KMS-11 (cell line): ENCODE results near the gene BCAS1.

ENCODE experiments used
- H2AFZ ChIP-seq: fragments of 200-600 bp; sonication (generic); 2 replicates; pipeline ENCODE4 v1.6.1; 2016; ENCODE audit warnings: antibody characterized with exemption, mixed run types, low read depth
- H3K27ac ChIP-seq: fragments of 200-600 bp; sonication (generic); 2 replicates; pipeline ENCODE4 v1.6.1; 2016; ENCODE audit warnings: mild to moderate bottlenecking, mixed run types
- H3K27me3 ChIP-seq: fragments of 200-600 bp; sonication (generic); 2 replicates; pipeline ENCODE4 v1.6.1; 2017; ENCODE audit warnings: mild to moderate bottlenecking, low read depth, mixed run types, moderate library complexity; ENCODE audit not compliant: insufficient read depth
- H3K36me3 ChIP-seq: fragments of 200-600 bp; sonication (generic); 2 replicates; pipeline ENCODE4 v1.6.1; 2017; ENCODE audit warnings: mild to moderate bottlenecking, mixed run types; ENCODE audit not compliant: insufficient read depth
- H3K4me1 ChIP-seq: fragments of 200-600 bp; sonication (generic); 2 replicates; pipeline ENCODE4 v1.6.1; 2016; ENCODE audit warnings: mild to moderate bottlenecking, low read depth, mixed run types; ENCODE audit not compliant: poor library complexity, severe bottlenecking
- H3K4me2 ChIP-seq: fragments of 200-600 bp; sonication (generic); 2 replicates; pipeline ENCODE4 v1.7.0; 2016; ENCODE audit warnings: mild to moderate bottlenecking, mixed run types
- H3K4me3 ChIP-seq: fragments of 200-600 bp; sonication (generic); IDR thresholded peaks from 2 replicates; pipeline ENCODE4 v1.6.1; 2017; ENCODE audit warnings: low read depth, low read length, mixed read lengths; ENCODE audit not compliant: insufficient read depth
- H3K79me2 ChIP-seq: fragments of 200-600 bp; sonication (generic); 2 replicates; pipeline ENCODE4 v1.6.1; 2016; ENCODE audit warnings: low read depth, mixed run types; ENCODE audit not compliant: insufficient read depth
- H3K9ac ChIP-seq: fragments of 200-600 bp; sonication (generic); 2 replicates; pipeline ENCODE4 v1.6.1; 2016; ENCODE audit warnings: mild to moderate bottlenecking, mixed run types
- H4K20me1 ChIP-seq: fragments of 200-600 bp; sonication (generic); 2 replicates; pipeline ENCODE4 v1.6.1; 2016; ENCODE audit warnings: mild to moderate bottlenecking, mixed run types; ENCODE audit not compliant: insufficient read depth
- TF ChIP-seq, protein P1 (sequence below): fragments of 200-600 bp; sonication (generic); conservative IDR thresholded peaks from 2 replicates; pipeline ENCODE4 v1.6.1; 2017; ENCODE audit warnings: low read depth, mild to moderate bottlenecking, antibody characterized with exemption, low read length, moderate library complexity, mixed read lengths

The BCAS1 gene

DNA sequence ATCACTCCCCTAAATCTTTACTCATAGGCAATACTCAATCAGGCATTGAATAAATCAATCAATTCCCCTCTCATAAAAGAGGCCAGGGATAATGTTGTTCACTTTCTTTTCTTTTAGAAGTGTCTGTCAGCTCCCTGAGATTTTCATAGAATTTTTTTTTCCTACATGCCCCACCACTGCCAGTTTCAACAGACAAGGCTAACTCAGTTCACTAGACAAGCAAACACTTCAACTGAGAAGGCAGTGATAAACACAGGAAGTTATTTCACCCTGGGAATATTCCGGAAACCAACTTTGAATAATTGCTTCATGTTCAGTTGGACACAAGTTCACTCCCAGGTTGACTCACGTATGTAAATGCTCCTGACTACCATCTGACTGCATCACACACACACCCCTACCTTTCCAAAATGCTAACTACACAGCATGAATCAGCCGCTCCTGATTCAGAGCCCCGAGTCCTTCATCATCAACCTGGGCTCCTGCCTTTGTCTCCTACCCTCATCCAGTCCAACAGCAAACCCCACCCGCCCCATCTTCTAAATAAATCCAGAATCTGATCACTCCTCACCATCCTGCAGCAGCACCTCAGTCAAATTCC is 143.9 kb downstream of the BCAS1 start:
- TF ChIP-seq, protein P1, sequence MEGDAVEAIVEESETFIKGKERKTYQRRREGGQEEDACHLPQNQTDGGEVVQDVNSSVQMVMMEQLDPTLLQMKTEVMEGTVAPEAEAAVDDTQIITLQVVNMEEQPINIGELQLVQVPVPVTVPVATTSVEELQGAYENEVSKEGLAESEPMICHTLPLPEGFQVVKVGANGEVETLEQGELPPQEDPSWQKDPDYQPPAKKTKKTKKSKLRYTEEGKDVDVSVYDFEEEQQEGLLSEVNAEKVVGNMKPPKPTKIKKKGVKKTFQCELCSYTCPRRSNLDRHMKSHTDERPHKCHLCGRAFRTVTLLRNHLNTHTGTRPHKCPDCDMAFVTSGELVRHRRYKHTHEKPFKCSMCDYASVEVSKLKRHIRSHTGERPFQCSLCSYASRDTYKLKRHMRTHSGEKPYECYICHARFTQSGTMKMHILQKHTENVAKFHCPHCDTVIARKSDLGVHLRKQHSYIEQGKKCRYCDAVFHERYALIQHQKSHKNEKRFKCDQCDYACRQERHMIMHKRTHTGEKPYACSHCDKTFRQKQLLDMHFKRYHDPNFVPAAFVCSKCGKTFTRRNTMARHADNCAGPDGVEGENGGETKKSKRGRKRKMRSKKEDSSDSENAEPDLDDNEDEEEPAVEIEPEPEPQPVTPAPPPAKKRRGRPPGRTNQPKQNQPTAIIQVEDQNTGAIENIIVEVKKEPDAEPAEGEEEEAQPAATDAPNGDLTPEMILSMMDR = no peak
- Histone ChIP-seq H3K27me3 (no peaks in the 10 kb centered on the region), H3K9ac (no peak overlapping the region), H3K4me3 (no peak overlapping the region), H3K79me2 (no peaks in the 10 kb centered on the region), H3K4me1 (peaks cover 37% of the 10 kb centered on the region), H3K4me2 (no peak overlapping the region), H3K36me3 (no peaks in the 10 kb centered on the region), H3K27ac (no peak overlapping the region), H4K20me1 (no peaks in the 10 kb centered on the region), H2AFZ (no peak overlapping the region)

DNA sequence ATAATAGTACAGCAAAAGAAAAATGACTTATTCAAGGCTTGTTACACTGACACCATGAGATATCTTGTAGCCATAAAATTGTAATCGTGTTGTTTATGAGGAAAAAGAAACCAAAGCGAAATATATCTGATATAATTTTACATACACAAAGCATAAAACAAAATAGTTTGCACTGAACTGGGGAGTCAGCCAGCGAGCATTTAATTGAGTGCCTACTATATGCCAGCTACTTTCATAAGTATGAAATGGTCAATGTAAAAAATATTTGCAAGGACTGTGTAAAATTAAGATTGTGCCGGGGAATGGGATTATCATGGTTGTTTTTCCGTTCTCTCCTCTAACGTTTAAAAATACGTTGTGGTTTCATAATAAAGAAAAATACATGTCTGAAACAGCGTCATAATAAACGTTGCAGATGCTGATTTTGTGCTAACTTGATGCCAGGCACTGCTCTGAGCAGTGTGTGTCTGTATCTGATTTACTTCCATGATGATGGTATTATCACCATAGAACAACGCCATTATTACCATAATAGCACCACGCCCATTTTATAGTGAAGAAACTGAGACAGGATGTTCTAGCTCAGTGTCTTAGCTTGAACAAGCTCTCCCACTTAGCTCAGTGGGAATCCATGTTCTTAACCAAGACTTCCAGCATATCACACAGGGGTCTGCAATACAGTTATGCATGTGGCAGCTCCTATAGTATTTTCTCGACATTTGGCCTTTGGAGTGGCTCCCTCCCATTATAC is 144.6 kb downstream of the BCAS1 start:
- no peaks in the 10 kb centered on the region for H3K79me2 ChIP-seq
- no peak overlapping the region for H2AFZ ChIP-seq
- TF ChIP-seq, protein P1 = no peak
- H3K4me2 ChIP-seq = no peak overlapping the region
- no peak overlapping the region for H3K9ac ChIP-seq
- no peaks in the 10 kb centered on the region for H4K20me1 ChIP-seq
- no peak overlapping the region for H3K4me3 ChIP-seq
- no peaks in the 10 kb centered on the region for H3K36me3 ChIP-seq
- H3K27ac ChIP-seq = no peak overlapping the region
- no peaks in the 10 kb centered on the region for H3K27me3 ChIP-seq
- H3K4me1 ChIP-seq = peaks cover 30% of the 10 kb centered on the region

DNA sequence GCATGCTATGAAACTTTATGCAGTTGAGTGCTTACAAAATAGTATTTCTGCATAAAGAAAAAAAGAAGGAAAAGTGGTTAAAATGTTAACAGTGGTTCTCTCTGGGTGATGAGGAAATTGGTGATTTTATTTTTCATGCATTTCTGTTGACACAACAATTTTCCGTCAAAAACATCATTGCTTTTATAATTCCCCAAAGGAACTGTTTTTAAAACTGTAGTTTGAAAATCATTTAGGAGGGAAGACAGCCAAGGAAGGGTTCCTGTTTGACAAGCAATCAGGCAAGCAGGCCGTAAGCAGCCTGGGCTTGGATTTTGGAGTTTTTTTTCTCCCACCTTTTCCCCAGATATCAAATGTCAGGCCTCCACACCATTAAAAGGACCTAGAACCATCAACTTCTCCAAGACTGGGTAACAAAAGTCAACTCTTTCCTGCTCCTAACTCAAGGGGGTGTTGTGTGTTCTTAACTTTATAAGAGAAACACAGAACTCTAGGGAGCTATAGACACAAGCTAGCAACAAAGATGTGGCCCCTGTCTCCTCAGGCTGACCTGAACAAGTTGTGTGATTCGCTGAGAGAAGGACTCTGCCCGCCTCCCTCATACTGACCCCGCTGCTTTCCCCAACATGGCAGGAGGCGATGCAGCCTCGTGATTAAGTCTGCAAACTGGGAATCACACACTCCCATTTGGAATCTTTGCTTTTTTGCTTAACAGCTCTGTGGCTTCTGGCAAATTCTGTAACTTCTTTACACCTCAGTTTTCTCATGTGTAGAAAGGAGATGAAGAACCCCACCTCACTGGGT is 146.6 kb downstream of the BCAS1 start:
- Histone ChIP-seq H3K79me2 (no peaks in the 10 kb centered on the region), H3K4me1 (peaks cover 11% of the 10 kb centered on the region), H4K20me1 (no peaks in the 10 kb centered on the region), H3K27ac (no peak overlapping the region), H2AFZ (no peak overlapping the region), H3K9ac (no peak overlapping the region), H3K4me2 (no peak overlapping the region), H3K4me3 (no peak overlapping the region), H3K36me3 (no peaks in the 10 kb centered on the region), H3K27me3 (no peaks in the 10 kb centered on the region)
- TF ChIP-seq, protein P1 = no peak

DNA sequence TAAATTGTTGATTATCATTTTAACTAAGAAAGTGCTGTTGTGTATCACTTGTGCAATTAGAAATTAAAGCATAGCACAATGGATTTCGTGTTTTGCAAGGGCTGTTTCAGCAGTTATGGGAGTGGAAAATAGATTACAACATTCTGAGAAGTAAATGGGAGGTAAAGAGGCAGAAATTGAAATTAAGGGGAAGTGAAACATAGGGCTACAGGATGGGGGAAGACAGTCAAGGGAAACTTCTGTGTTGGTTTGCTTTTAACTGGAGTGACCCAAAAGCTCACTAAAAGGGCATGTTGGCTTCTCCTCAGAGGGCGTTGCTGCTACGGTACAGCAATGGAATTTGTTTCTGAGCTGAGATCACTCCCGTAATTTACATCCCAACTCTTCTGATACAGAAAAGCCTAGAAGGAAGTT is 147.5 kb downstream of the BCAS1 start:
- Histone ChIP-seq H3K27me3 (no peaks in the 10 kb centered on the region), H3K27ac (no peak overlapping the region), H3K36me3 (no peaks in the 10 kb centered on the region), H3K4me2 (no peak overlapping the region; the same call in 1 of the 2 replicates), H3K9ac (no peak overlapping the region), H3K4me3 (no peak overlapping the region), H2AFZ (no peak overlapping the region), H4K20me1 (no peaks in the 10 kb centered on the region), H3K4me1 (peaks cover 12% of the 10 kb centered on the region), H3K79me2 (no peaks in the 10 kb centered on the region)
- TF ChIP-seq, protein P1 = no peak
